CD1c-positive myeloid dendritic cell (primary cell): ENCODE results near the gene EFTUD2.
A peak's percentile ranks its signal among the peaks of the same experiment; 100 is the strongest.
"Not testable (repeated sequence)": the region's sequence is repeated elsewhere in the genome, so short reads cannot be mapped to it uniquely, and the experiment has no call there.

Experiments used
- DNase-seq: peaks from one replicate; pipeline ENCODE4 v3.0.0-alpha.2; 2016; ENCODE audit errors: extremely low spot score

Gene EFTUD2

DNA sequence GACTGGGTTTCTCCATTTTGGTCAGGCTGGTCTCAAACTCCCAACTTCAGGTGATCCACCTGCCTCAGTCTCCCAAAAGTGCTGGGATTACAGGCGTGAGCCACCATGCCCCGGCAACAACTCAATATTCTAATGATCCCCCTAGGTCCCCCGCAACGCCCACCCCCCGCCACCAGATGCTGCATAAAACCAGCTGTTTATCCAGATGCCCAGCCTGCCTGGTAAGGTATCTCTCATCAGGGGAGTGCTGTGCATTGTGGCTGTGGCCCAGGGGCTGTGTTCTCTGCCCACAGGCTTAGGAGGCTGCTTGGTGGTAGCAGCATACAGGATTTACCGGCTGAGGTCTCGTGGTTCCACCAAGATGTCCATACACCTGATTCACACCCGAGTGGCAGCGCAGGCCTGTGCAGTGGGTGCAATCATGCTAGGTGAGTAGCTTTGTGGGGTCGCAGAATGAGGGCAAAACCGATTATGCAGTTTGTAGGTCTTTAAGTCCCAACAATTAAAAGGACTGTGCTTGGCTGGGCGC lies 50.2 kb downstream of the EFTUD2 start:
- no peak for DNase-seq

- no peak for DNase-seq
These were observed 50.9 kb downstream of the EFTUD2 start for GRCh38 chr17:44848257-44848795.

GRCh38 chr17:44847586-44847985 lies 51.7 kb downstream of the EFTUD2 start, which contains the start of gene HIGD1B:
Gene HIGD1B, plus strand, starts transcription at chr17:44847883. Its CDS starts 270 bp downstream, at chr17:44848153.
- DNase-seq, result no peak

DNA sequence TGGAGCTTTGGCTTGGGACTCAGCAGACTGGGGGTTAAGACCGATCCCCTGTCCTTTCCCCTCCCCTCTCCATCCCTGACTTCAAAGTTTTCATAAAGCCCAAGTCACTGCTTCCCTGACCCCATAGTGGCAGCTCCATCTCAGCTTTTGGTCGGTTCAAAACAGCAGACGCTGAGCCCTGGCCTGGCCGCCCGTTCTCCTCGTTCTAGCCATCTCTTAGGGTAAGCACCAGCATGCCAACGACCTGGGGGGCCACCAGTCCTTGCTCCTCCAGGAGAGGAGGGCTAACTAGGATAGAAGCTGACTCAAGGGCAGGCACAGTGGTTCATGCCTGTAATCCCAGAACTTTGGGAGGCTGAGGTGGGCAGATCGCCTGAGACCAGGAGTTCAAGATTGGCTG lies 53.0 kb downstream of the EFTUD2 start:
- no peak for DNase-seq

- no peak for DNase-seq
These were observed 54.8 kb downstream of the EFTUD2 start for GRCh38 chr17:44844390-44844830.

GRCh38 chr17:44842748-44843147 lies 56.5 kb downstream of the EFTUD2 start:
- no peak for DNase-seq

GRCh38 chr17:44840936-44841335 lies 58.3 kb downstream of the EFTUD2 start:
- no peak for DNase-seq

DNA sequence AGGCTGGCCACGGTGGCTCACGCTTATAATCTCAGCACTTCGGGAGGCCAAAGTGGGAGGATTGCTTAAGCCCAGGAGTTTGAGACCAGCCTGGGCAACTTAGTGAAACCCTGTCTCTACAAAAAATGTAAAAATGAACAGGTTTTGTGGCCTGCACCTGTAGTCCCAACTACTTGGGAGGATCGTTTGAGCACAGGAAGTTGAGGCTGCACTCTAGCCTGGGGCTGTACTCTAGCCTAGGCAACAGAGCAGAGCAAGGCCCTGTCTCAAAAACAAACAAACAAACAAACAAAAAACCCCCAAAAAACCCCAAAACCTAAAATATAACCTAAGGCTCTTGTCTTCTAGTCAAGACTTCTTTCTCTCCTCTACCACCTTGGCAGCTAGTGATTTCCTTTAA lies 59.0 kb downstream of the EFTUD2 start:
- DNase-seq, result no peak

GRCh38 chr17:44837196-44837595 lies 62.0 kb downstream of the EFTUD2 start:
- no peak for DNase-seq

- no peak for DNase-seq
These were observed 66.4 kb downstream of the EFTUD2 start for GRCh38 chr17:44832805-44833204.

DNA sequence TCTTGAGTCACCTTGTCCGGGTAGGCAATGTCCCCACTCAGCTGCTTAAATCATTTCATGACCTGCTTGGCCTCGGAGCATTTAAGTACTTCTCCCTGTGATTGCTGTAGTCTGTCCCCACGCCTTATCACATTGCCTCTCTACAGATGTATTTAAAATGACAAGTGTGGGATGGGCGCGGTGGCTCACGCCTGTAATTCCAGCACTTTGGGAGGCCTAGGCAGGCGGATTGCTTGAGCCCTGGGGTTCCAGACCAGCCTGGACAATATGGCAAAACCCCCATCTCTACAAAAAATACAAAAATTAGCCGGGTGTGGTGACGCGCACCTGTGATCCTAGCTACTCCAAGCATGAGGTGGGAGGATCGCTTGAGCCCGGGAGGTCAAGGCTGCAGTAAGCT lies 67.9 kb downstream of the EFTUD2 start:
- DNase-seq, result no peak

GRCh38 chr17:44830359-44831288 lies 68.6 kb downstream of the EFTUD2 start:
- no peak for DNase-seq

DNA sequence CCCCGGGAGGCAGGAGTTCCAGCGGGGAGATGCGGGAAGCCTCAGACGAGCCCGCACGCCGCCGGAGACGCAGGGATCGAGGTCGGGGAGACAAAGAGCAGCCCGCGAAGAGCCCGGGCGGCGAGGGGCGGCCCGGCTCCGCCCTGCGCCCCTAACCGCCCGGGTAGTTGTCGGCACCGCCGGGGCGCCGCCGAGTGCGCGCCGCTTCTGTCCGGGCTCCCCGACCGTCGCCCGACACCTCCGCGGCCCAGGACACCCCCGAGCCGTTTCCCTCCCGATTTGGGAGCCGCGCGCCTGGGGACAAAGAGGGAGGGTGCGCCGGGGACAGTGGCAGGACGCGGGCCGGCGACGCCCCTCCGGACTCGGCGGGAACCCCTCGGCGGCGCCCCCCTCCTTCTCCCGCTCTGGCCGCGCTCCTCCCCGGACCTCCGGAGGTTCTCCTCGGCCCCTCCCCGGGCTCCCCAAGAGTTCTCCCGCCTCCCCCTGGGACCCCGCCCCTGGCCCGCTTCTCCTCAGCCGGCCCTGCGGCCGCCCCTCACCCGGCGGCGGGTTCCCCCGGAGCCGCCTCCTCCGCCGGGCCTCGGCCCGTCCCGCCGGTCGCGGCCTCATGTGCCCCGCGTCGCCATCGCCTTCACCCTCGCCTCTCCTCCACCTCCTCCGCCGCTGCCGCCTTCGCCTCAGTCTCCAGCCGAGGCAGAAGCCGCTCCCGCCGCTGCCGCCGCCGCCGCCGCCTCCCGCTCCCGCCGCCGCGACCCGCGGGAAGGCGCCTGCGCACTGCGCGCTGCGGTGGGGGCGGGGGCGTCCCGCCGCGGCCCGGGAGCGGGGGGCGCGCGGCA lies 69.5 kb downstream of the EFTUD2 start, which contains the start of gene GJC1:
Gene GJC1 (minus strand): TSS at position 765 of the 836 bp plus-strand sequence. CDS start 24,470 bp downstream, outside the sequence.
- peak; percentile 8 for DNase-seq

GRCh38 chr17:44828919-44829522 lies 70.2 kb downstream of the EFTUD2 start:
- peak; percentile 12 for DNase-seq

DNA sequence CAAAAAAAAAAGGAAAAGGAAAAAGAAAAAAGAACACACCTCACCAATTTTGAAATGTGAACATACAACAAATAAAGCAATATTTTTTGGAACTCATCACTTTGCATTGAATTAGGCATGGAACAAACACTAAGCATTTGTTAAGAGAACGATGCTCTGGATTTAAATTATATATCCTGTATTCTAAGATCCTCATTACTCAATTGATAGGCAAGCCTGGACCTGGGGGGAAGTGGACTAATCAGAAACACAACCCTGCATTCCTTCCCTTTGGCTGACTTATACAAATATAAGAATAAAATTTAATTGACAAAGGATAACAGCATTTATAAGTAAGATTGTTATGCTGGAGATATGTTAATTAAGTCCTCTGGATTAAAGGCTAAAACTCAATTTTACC lies 71.4 kb downstream of the EFTUD2 start:
- no peak for DNase-seq

- DNase-seq, result no peak
These were observed 73.0 kb downstream of the EFTUD2 start for GRCh38 chr17:44826123-44826790.

GRCh38 chr17:44825236-44825635 lies 74.0 kb downstream of the EFTUD2 start:
- DNase-seq, result not testable (repeated sequence)

- DNase-seq, result no peak
These were observed 78.5 kb downstream of the EFTUD2 start for GRCh38 chr17:44820631-44821212.

DNA sequence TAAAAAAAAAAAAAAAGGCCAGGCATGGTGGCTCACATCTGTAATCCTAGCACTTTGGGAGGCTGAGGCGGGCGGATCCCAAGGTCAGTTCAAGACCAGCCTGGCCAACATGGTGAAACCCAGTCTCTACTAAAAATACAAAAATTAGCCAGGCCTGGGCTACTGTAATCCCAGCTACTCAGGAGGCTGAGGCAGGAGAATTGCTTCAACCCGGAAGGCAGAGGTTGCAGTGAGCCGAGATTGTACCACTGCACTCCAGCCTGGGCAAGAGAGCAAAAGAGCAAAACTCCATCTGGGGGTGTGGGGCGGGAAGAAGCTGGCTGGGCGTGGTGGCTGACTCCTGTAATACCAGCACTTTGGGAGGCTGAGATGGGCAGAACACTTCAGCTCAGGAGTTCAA lies 80.7 kb downstream of the EFTUD2 start:
- DNase-seq, result not testable (repeated sequence)

GRCh38 chr17:44812263-44812662 lies 87.0 kb downstream of the EFTUD2 start:
- DNase-seq, result no peak
